NCI-H2196 (cell line): Measurements from ENCODE around the gene TOMM40.
"Not testable (repeated sequence)": the region's sequence is repeated elsewhere in the genome, so short reads cannot be mapped to it uniquely, and the experiment has no call there.

Experiments used
- DNase-seq: peaks from one replicate; lab custom pipeline; 2025; ENCODE audit not compliant: unreplicated experiment; lab: John Stamatoyannopoulos, UW

Gene TOMM40

GRCh38 chr19:44925114-44925891 lies 34.2 kb downstream of the TOMM40 start:
- DNase-seq = no peak

DNA sequence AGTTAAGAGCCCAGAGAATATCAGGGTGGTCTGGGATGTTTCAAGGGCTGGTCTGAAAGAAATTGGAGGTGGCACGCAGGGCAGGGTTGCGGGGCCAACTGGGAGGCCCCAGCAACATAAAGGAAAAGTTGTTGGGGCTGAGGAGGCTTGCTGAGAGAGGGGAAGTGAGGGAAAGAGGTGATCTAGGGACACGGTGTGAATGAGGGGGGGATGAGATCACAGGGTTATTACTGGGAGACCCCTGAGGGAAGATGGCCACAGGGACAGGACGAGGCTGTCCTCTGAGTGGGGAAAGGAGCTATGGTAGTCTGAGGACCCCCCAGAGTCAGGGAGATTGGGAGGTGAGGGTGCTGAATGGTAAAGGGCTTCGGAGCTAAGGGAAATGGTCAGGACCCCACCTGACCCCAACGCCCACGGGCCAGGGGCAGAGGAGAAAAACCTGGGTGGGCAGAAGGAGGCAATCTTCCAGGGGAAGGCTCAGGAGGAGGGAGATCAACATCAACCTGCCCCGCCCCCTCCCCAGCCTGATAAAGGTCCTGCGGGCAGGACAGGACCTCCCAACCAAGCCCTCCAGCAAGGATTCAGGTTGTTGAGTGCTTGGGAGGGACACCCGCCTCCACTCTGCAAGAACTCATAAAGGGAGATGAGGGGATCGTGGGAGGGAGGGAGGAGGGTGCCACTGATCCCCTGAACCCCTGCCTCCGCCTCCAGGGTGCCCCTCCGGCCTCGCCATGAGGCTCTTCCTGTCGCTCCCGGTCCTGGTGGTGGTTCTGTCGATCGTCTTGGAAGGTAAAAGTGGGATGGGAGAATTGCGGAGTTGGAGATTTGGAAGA lies 35.4 kb downstream of the TOMM40 start:
- not testable (repeated sequence) for DNase-seq

DNA sequence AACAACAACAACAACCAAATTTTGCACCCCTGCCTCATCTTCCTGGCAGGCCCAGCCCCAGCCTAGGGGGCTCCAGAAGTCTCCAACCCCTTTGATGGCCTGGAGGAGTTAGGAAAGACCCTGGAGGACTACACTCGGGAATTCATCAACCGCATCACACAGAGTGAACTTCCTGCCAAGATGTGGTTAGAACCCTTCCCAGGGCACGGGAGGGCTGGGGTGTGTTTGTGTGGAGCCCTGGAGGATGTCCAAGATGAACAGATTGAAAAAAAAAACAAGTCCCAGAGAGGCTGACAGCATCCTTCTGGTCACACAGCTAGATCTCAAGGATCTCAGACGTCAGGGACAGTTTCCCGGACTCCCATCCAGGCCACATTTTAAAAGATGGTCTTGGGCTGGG lies 36.7 kb downstream of the TOMM40 start:
- no peak for DNase-seq

- no peak for DNase-seq
These were observed 39.0 kb downstream of the TOMM40 start for GRCh38 chr19:44930088-44930487.

- no peak for DNase-seq
These were observed 40.5 kb downstream of the TOMM40 start for GRCh38 chr19:44931541-44931940.

GRCh38 chr19:44939668-44940067 lies 48.6 kb downstream of the TOMM40 start:
- DNase-seq = no peak

- DNase-seq = no peak
These were observed 51.1 kb downstream of the TOMM40 start, which contains the start of gene APOC4 for GRCh38 chr19:44942067-44942571. Gene APOC4 (plus strand): TSS chr19:44942237. CDS start chr19:44942278, 41 bp downstream.

GRCh38 chr19:44943801-44944249 lies 52.8 kb downstream of the TOMM40 start:
- no peak for DNase-seq

GRCh38 chr19:44947041-44947581 lies 56.1 kb downstream of the TOMM40 start:
- DNase-seq = no peak

DNA sequence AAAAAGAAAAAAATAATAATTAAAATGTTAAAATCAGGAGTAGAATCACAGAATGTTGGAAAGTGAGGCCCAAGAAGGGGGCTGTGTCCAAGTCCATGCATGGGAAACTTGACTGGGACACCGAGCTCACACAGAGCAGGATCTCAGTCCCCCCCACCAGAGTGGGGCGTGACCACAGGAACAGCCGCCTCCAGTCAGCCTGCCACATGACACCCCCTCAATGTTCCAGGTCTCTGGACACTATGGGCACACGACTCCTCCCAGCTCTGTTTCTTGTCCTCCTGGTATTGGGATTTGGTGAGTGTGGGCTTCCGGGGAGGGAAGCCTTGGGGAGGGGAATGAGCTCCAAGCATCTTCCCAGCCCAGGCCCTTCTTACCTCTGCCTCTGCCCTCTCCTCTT lies 57.2 kb downstream of the TOMM40 start:
- no peak for DNase-seq

- no peak for DNase-seq
These were observed 57.8 kb downstream of the TOMM40 start for GRCh38 chr19:44948763-44949374.

- no peak for DNase-seq
These were observed 58.5 kb downstream of the TOMM40 start for GRCh38 chr19:44949550-44949949.

- peak; percentile 85 for DNase-seq
These were observed 60.4 kb downstream of the TOMM40 start for GRCh38 chr19:44951179-44952159.
